ENCODE data around the gene DNAH3.
"Not testable (repeated sequence)": the region's sequence is repeated elsewhere in the genome, so short reads cannot be mapped to it uniquely, and the experiment has no call there.

The DNAH3 gene

DNA sequence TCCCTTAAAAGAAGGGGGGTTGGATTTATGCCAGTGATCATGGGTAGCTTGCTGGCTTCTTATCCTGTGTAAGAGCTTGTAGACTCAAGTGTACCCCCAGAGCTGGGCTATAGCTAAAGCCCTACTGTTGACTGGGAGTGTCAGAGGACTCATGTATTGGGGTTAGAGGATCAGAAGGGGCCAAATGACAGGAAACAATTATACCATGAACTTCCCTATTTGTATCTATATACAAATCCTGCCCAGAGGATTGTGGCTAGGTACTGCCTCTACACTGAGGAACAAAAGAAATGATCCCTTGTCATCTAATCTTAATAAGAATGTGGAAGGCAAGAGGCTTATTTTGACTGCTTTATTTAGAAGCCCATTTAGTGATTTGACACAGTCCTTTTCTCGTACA, 46.5 kb upstream of the DNAH3 start:
- peak in 1 of 2 experiments; percentile 17 for DNase-seq (ENCODE audit: low read depth in 1 of 2, low spot score in 1 of 2)
- H3K27me3 ChIP-seq (ENCODE audit: insufficient read depth, poor library complexity, severe bottlenecking) = no peaks in the 10 kb centered on the region
- TF ChIP-seq GABPA (IDR thresholded peaks at IDR 0.05; ENCODE audit: low read depth) (no peak), SPI1 (IDR thresholded peaks at IDR 0.05; ENCODE audit: borderline replicate concordance, low read depth) (no peak), POLR2AphosphoS5 (IDR thresholded peaks at IDR 0.05; ENCODE audit: low read depth) (no peak)
- TF ChIP-seq, protein P1, sequence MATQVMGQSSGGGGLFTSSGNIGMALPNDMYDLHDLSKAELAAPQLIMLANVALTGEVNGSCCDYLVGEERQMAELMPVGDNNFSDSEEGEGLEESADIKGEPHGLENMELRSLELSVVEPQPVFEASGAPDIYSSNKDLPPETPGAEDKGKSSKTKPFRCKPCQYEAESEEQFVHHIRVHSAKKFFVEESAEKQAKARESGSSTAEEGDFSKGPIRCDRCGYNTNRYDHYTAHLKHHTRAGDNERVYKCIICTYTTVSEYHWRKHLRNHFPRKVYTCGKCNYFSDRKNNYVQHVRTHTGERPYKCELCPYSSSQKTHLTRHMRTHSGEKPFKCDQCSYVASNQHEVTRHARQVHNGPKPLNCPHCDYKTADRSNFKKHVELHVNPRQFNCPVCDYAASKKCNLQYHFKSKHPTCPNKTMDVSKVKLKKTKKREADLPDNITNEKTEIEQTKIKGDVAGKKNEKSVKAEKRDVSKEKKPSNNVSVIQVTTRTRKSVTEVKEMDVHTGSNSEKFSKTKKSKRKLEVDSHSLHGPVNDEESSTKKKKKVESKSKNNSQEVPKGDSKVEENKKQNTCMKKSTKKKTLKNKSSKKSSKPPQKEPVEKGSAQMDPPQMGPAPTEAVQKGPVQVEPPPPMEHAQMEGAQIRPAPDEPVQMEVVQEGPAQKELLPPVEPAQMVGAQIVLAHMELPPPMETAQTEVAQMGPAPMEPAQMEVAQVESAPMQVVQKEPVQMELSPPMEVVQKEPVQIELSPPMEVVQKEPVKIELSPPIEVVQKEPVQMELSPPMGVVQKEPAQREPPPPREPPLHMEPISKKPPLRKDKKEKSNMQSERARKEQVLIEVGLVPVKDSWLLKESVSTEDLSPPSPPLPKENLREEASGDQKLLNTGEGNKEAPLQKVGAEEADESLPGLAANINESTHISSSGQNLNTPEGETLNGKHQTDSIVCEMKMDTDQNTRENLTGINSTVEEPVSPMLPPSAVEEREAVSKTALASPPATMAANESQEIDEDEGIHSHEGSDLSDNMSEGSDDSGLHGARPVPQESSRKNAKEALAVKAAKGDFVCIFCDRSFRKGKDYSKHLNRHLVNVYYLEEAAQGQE (IDR thresholded peaks at IDR 0.05; ENCODE audit: insufficient replicate concordance, low read depth) = no peak
- TF ChIP-seq, protein P2, sequence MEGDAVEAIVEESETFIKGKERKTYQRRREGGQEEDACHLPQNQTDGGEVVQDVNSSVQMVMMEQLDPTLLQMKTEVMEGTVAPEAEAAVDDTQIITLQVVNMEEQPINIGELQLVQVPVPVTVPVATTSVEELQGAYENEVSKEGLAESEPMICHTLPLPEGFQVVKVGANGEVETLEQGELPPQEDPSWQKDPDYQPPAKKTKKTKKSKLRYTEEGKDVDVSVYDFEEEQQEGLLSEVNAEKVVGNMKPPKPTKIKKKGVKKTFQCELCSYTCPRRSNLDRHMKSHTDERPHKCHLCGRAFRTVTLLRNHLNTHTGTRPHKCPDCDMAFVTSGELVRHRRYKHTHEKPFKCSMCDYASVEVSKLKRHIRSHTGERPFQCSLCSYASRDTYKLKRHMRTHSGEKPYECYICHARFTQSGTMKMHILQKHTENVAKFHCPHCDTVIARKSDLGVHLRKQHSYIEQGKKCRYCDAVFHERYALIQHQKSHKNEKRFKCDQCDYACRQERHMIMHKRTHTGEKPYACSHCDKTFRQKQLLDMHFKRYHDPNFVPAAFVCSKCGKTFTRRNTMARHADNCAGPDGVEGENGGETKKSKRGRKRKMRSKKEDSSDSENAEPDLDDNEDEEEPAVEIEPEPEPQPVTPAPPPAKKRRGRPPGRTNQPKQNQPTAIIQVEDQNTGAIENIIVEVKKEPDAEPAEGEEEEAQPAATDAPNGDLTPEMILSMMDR (IDR thresholded peaks at IDR 0.05; ENCODE audit: insufficient read depth, low read length) = no peak

DNA sequence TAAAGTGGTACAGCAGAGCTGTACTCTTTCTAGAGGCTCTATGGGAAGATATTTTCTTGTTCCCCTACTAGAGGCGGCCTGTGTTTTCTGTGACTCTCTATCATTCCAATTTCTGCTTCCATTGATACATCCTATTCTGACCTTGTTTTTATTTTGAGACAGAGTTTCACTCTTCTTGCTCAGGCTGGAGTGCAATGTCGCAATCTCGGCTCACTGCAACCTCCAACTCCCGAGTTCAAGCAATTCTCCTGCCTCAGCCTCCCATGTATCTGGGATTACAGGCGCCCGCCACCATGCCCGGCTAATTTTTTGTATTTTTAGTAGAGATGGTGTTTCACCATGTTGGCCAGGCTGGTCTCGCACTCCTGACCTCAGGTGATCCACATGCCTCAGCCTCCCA, 44.7 kb upstream of the DNAH3 start:
- not testable (repeated sequence) for H3K27ac ChIP-seq (replicated peaks); H3K4me3 ChIP-seq (replicated peaks; ENCODE audit: insufficient read depth, low read length); H3K27me3 ChIP-seq (ENCODE audit: insufficient read depth, poor library complexity, severe bottlenecking); DNase-seq (ENCODE audit: low read depth in 1 of 2, low spot score in 1 of 2)

More for the DNA sequence above, 46.5 kb upstream of the DNAH3 start:
- H3K4me3 ChIP-seq (replicated peaks; ENCODE audit: insufficient read depth, low read length) = no peak overlapping the region
- H3K27ac ChIP-seq (replicated peaks) = no peak overlapping the region

DNA sequence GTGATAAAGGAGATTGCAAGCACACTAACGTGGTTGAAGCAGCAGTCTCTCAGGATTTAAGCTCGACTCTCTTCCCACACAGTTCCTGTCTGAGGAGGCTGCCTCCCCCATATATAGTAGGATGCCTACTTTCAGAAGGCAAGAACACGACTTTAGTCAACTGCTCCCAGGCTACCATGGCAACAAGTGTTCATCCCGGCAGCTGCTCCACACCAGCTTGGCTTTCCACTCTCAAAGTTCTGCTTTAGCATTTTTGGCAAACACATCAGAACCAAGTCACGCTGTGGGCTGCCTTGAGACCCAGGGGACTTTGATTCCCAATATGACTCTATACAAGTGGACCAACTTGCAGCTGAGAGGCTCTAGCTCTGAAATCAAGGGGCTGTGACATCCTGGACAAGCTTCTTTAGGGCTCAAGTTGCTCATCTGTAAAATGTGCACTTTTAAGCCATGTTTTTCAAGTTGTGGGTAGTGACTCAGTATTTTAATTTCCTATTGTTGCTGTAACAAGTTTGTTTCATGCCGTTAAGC, 44.2 kb upstream of the DNAH3 start:
- no peak for DNase-seq (ENCODE audit: low read depth in 1 of 2, low spot score in 1 of 2)
- TF ChIP-seq, protein P1 (IDR thresholded peaks at IDR 0.05; ENCODE audit: insufficient replicate concordance, low read depth) = no peak
- TF ChIP-seq, protein P2 (IDR thresholded peaks at IDR 0.05; ENCODE audit: insufficient read depth, low read length) = no peak
- TF ChIP-seq POLR2AphosphoS5 (IDR thresholded peaks at IDR 0.05; ENCODE audit: low read depth) (no peak), GABPA (IDR thresholded peaks at IDR 0.05; ENCODE audit: low read depth) (no peak), SPI1 (IDR thresholded peaks at IDR 0.05; ENCODE audit: borderline replicate concordance, low read depth) (no peak)
- Histone ChIP-seq H3K4me3 (replicated peaks; ENCODE audit: insufficient read depth, low read length) (no peak overlapping the region), H3K27me3 (ENCODE audit: insufficient read depth, poor library complexity, severe bottlenecking) (no peaks in the 10 kb centered on the region), H3K27ac (replicated peaks) (no peak overlapping the region)

DNA sequence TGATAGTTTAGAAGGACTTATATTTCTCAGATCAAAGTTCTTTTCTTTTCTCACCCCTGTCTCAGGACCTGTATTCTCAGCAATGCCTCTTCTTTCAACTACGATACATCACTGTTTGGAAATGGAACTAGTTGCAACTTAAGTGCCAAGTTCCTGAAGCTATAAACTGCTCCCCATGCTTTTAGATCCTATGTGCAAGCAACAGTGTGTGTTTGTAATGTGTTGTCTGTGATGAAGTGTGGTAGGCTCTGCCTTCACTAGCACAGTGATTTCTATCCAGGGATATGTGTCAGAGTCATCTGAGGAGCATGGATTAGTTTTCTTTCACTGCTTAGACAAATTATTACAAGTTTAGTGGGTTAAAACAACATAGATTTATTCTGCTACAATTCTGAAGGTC, 42.3 kb upstream of the DNAH3 start:
- Histone ChIP-seq H3K27ac (replicated peaks) (no peak overlapping the region), H3K4me3 (replicated peaks; ENCODE audit: insufficient read depth, low read length) (no peak overlapping the region), H3K27me3 (ENCODE audit: insufficient read depth, poor library complexity, severe bottlenecking) (no peaks in the 10 kb centered on the region)
- DNase-seq (ENCODE audit: low read depth in 1 of 2, low spot score in 1 of 2) = no peak
- TF ChIP-seq, protein P2 (IDR thresholded peaks at IDR 0.05; ENCODE audit: insufficient read depth, low read length) = no peak
- TF ChIP-seq GABPA (IDR thresholded peaks at IDR 0.05; ENCODE audit: low read depth) = no peak
- TF ChIP-seq, protein P1 (IDR thresholded peaks at IDR 0.05; ENCODE audit: insufficient replicate concordance, low read depth) = no peak
- TF ChIP-seq POLR2AphosphoS5 (IDR thresholded peaks at IDR 0.05; ENCODE audit: low read depth) = no peak
- no peak for TF ChIP-seq SPI1 (IDR thresholded peaks at IDR 0.05; ENCODE audit: borderline replicate concordance, low read depth)

All from HL-60 (cell line).